IMR-90 (cell line): ENCODE data around the gene TMEM121B. TPM values are rescaled to one million over a fixed set of nuclear protein-coding genes. Genes with fewer than 3 reads are reported as not detected.

ENCODE experiments used
- ATAC-seq: fragments of 200-7000 bp; cut with Tn5 transposase; 2 replicates; pipeline ENCODE4 v1.9.1; 2020; ENCODE audit warnings: low read depth, mild to moderate bottlenecking, moderate library complexity
- BruUV-seq: library from RNA; stranded (reverse); fragments of 400-500 nt; replicated peaks from 2 replicates; lab custom pipeline; 2021; lab: Mats Ljungman, UMichigan
- CTCF ChIA-PET: fragments of 300-600 bp; formaldehyde crosslinking; extraction: SDS; loops from one replicate; lab custom pipeline; 2021; ENCODE audit warnings: antibody characterized with exemption; lab: Yijun Ruan, JAX
- POLR2A ChIA-PET: fragments of 300-600 bp; sonication (Branson Sonifier 250); formaldehyde crosslinking; loops from one replicate; lab custom pipeline; 2022; ENCODE audit warnings: antibody characterized with exemption; ENCODE audit not compliant: unreplicated experiment; lab: Charles Lee
- DNase-seq: peaks from one replicate; pipeline ENCODE4 v3.0.0; 2013
- H2AFZ ChIP-seq: replicated peaks from 2 replicates; pipeline ENCODE3; 2013; ENCODE audit warnings: low read length, mild to moderate bottlenecking; ENCODE audit not compliant: poor library complexity
- H2AK5ac ChIP-seq: 2 replicates; pipeline ENCODE4 v1.6.1; 2013; ENCODE audit warnings: low read depth, low read length, inconsistent platforms
- H2AK9ac ChIP-seq: replicated peaks from 2 replicates; pipeline ENCODE3; 2013; ENCODE audit warnings: mild to moderate bottlenecking, low read depth, low read length, moderate library complexity; ENCODE audit not compliant: poor library complexity
- H2BK120ac ChIP-seq: 2 replicates; pipeline ENCODE4 v1.6.1; 2013; ENCODE audit warnings: low read depth, low read length, inconsistent platforms
- H2BK15ac ChIP-seq: 3 replicates; pipeline ENCODE4 v1.6.1; 2013; ENCODE audit warnings: low read depth, low read length, inconsistent platforms
- H2BK20ac ChIP-seq: 2 replicates; pipeline ENCODE4 v1.6.1; 2013; ENCODE audit warnings: low read depth, mild to moderate bottlenecking, inconsistent platforms, low read length, moderate library complexity
- H2BK5ac ChIP-seq: 2 replicates; pipeline ENCODE4 v1.6.1; 2013; ENCODE audit warnings: mild to moderate bottlenecking, low read depth, low read length, inconsistent platforms; ENCODE audit not compliant: poor library complexity, severe bottlenecking
- H3K14ac ChIP-seq: replicated peaks from 2 replicates; pipeline ENCODE4 v1.6.1; 2013; ENCODE audit warnings: low read depth, low read length, inconsistent platforms
- H3K18ac ChIP-seq: 2 replicates; pipeline ENCODE4 v1.6.1; 2013; ENCODE audit warnings: low read depth, low read length, control low read depth
- H3K23ac ChIP-seq: 2 replicates; pipeline ENCODE4 v1.6.1; 2013; ENCODE audit warnings: low read depth, low read length, inconsistent platforms
- H3K27ac ChIP-seq: 2 replicates; pipeline ENCODE4 v1.5.1; 2013; ENCODE audit warnings: mild to moderate bottlenecking, control low read depth, low read length; ENCODE audit not compliant: insufficient read depth
- H3K27me3 ChIP-seq: 2 replicates; pipeline ENCODE4 v1.6.1; 2013; ENCODE audit warnings: low read length; ENCODE audit not compliant: control insufficient read depth, insufficient read depth
- H3K36me3 ChIP-seq: 2 replicates; pipeline ENCODE4 v1.6.1; 2013; ENCODE audit warnings: low read length, mixed read lengths; ENCODE audit not compliant: control insufficient read depth, insufficient read depth
- H3K4ac ChIP-seq: 2 replicates; pipeline ENCODE4 v1.6.1; 2013; ENCODE audit warnings: low read depth, low read length, inconsistent platforms
- H3K4me1 ChIP-seq: 2 replicates; pipeline ENCODE4 v1.6.1; 2013; ENCODE audit warnings: low read length, mixed read lengths; ENCODE audit not compliant: control insufficient read depth, insufficient read depth
- H3K4me2 ChIP-seq: 2 replicates; pipeline ENCODE4 v1.6.1; 2013; ENCODE audit warnings: low read depth, mild to moderate bottlenecking, control low read depth, low read length, moderate library complexity
- H3K4me3 ChIP-seq: 2 replicates; pipeline ENCODE4 v1.5.1; 2013; ENCODE audit warnings: low read depth, mild to moderate bottlenecking, control low read depth, low read length, moderate library complexity; ENCODE audit not compliant: insufficient read depth
- H3K56ac ChIP-seq: 2 replicates; pipeline ENCODE4 v1.6.1; 2013; ENCODE audit warnings: low read length, inconsistent platforms; ENCODE audit not compliant: insufficient read depth; ENCODE audit errors: extremely low read depth
- H3K79me1 ChIP-seq, 2 experiments: 2 replicates each; pipeline ENCODE4 v1.6.1; 2013; ENCODE audit warnings: low read length in 2 of 2, inconsistent platforms in 1 of 2, low read depth in 1 of 2
- H3K9ac ChIP-seq: 2 replicates; pipeline ENCODE4 v1.6.1; 2013; ENCODE audit warnings: low read depth, low read length, control low read depth
- H3K9me1 ChIP-seq: 2 replicates; pipeline ENCODE4 v1.6.1; 2013; ENCODE audit warnings: low read length, inconsistent platforms; ENCODE audit not compliant: insufficient read depth
- H3K9me3 ChIP-seq: 2 replicates; pipeline ENCODE4 v1.6.1; 2013; ENCODE audit warnings: low read length; ENCODE audit not compliant: control insufficient read depth, insufficient read depth
- H4K20me1 ChIP-seq: 2 replicates; pipeline ENCODE4 v1.6.1; 2013; ENCODE audit warnings: low read length, inconsistent platforms; ENCODE audit not compliant: insufficient read depth
- H4K5ac ChIP-seq: 2 replicates; pipeline ENCODE4 v1.6.1; 2013; ENCODE audit warnings: mild to moderate bottlenecking, low read depth, low read length, control low read depth
- H4K8ac ChIP-seq, 2 experiments: 2 replicates each; pipeline ENCODE4 v1.6.1; 2013; ENCODE audit warnings: low read depth in 2 of 2, low read length in 2 of 2, control low read depth in 1 of 2, inconsistent platforms in 1 of 2
- H4K91ac ChIP-seq: 2 replicates; pipeline ENCODE4 v1.6.1; 2013; ENCODE audit warnings: low read depth, low read length, inconsistent platforms; ENCODE audit not compliant: insufficient read depth
- CEBPB ChIP-seq: IDR thresholded peaks from 2 replicates; pipeline ENCODE4 v1.6.1; 2012; ENCODE audit warnings: low read depth, low read length, improper control_type of control experiment
- CHD1 ChIP-seq: IDR thresholded peaks from 2 replicates; pipeline ENCODE4 v1.6.1; 2012; ENCODE audit warnings: low read depth, low read length, improper control_type of control experiment
- POLR2A ChIP-seq: IDR thresholded peaks from 2 replicates; pipeline ENCODE4 v1.6.1; 2012; ENCODE audit warnings: mild to moderate bottlenecking, low read depth, low read length
- RAD21 ChIP-seq: IDR thresholded peaks from 2 replicates; pipeline ENCODE4 v1.6.1; 2012; ENCODE audit warnings: low read length, improper control_type of control experiment
- RCOR1 ChIP-seq: IDR thresholded peaks from 2 replicates; pipeline ENCODE4 v1.6.1; 2012; ENCODE audit warnings: mild to moderate bottlenecking, low read length, improper control_type of control experiment; ENCODE audit not compliant: insufficient replicate concordance
- RFX5 ChIP-seq: IDR thresholded peaks from 2 replicates; pipeline ENCODE4 v1.8.0; 2012; ENCODE audit warnings: low read depth, mild to moderate bottlenecking, low read length, moderate library complexity
- WGBS, 2 experiments: methylation state at CpG; one replicate each; pipeline versions ENCODE4 v1.1.5 to v1.1.7; 2013; ENCODE audit warnings: missing lambda C conversion rate in 2 of 2; ENCODE audit not compliant: insufficient read length in 1 of 2; ENCODE audit errors: extremely low coverage in 2 of 2; 5-methylcytosine and 5-hydroxymethylcytosine counted together
- dilution Hi-C: fragments of 300-500 bp; cut with HindIII; formaldehyde crosslinking; loops from one replicate; pipeline ENCODE4 v1.14.3; 2018; ENCODE audit warnings: low sequenced_read_pairs; ENCODE audit not compliant: unreplicated experiment
- in situ Hi-C: fragments of 300-500 bp; cut with MboI; formaldehyde crosslinking; loops from 3 replicates; pipeline ENCODE4 v1.14.3; 2019; ENCODE audit warnings: low sequenced_read_pairs, inconsistent platforms, mixed read lengths
- intact Hi-C: fragments of 100-400 bp; cut with micrococcal nuclease; formaldehyde crosslinking; loops from 2 replicates; pipeline ENCODE4 v1.10.0; 2022
- polyA plus RNA-seq, 3 experiments: library from polyadenylated mRNA; depleted of rRNA; stranded (reverse); fragments of >200 nt; gene quantifications; 2 replicates each; pipeline ENCODE4 v1.2.3, GENCODE V29; 2012; ENCODE audit warnings: low replicate concordance in 1 of 3
- total RNA-seq: library from RNA; depleted of rRNA; stranded (reverse); fragments of >200 nt; gene quantifications from 2 replicates; pipeline ENCODE4 v1.2.3, GENCODE V29; 2012

Gene TMEM121B
- total and polyA plus RNA-seq, 2 of the 4 experiments (the other 2 are of a cell fraction) = under 0.01 to 0.29 TPM

DNA sequence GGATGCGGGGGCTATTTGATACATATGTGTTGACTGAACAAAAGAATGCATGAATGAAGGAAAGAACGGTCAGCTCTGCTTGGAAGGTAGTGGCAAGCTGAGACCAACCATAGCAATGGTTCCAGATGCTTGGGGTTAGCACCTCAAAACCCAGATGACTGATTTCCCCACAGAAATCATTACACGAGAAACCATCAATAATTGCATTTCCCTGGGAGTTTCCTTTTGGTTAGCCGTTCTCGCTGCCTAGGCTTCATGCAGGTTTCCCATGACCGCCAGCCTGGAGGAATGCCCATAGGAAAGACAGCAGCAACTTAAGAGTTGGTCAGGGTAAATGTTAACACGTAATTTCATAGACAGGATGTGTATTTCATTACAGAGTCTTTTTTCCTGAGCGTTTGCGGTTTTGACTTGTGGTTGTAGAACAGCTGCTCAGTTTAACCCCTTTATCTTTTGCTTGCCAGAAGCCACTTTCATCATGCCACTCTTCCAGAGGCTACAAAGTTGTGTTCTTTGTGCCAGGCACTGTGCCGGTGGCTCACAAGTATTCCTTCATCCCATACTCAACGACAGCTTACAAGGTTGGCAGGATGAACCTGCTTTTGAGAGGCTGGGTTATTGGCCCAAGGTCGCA is 33.5 kb downstream of the TMEM121B start:
- Histone ChIP-seq H2AFZ (no peak overlapping the region), H3K56ac (no peak overlapping the region), H3K23ac (peak overlapping the region; percentile 65; the same call in 1 of the 2 replicates), H3K4me1 (peaks cover 12% of the 10 kb centered on the region), H2BK120ac (peak overlapping the region; percentile 22; the same call in 1 of the 2 replicates), H3K79me1 (peaks cover 13 to 58% of the 10 kb centered on the region in 2 experiments), H2AK5ac (peak overlapping the region; percentile 75), H2BK20ac (no peak overlapping the region), H3K9me3 (no peaks in the 10 kb centered on the region), H2AK9ac (no peak overlapping the region), H4K8ac (no peak overlapping the region), H3K14ac (no peak overlapping the region), H4K20me1 (peaks cover 48% of the 10 kb centered on the region), H2BK5ac (no peak overlapping the region), H3K4me2 (peak overlapping the region; percentile 29; the same call in 1 of the 2 replicates), H4K5ac (no peak overlapping the region), H3K4ac (no peak overlapping the region), H4K91ac (no peak overlapping the region), H3K27me3 (no peaks in the 10 kb centered on the region), H3K27ac (no peak overlapping the region), H3K9me1 (peaks cover 10% of the 10 kb centered on the region), H3K18ac (no peak overlapping the region), H3K9ac (no peak overlapping the region), H3K36me3 (no peaks in the 10 kb centered on the region), H2BK15ac (no peak overlapping the region), H3K4me3 (no peak overlapping the region)
- ChIA-PET POLR2A (interaction anchor here (0.6 kb wide), 1 partner anchor 100 kb away, joined by 6 read pairs; no protein-coding TSS in a partner anchor), CTCF (no interaction called here)
- no peak for TF ChIP-seq RAD21
- no peak for TF ChIP-seq POLR2A
- no peak for TF ChIP-seq CEBPB
- no peak for TF ChIP-seq RCOR1
- no peak for TF ChIP-seq CHD1
- no peak for TF ChIP-seq RFX5
- intact Hi-C loops = no loop called here
- no peak; the same call in 1 of the 2 replicates for ATAC-seq
- WGBS, 2 experiments = no CpG with 5 or more reads among the region's 12 CpGs
- in situ Hi-C loops = loop anchor here (5.0 to 25.0 kb wide), 2 partner anchors 65 to 725 kb away; no protein-coding TSS in a partner anchor
- dilution Hi-C loops = no loop called here
- peak; percentile 91 for DNase-seq
- BruUV-seq = no TSS peak
